Neural cell (in vitro differentiated cells): ENCODE results near the gene LARGE1. TPM values are rescaled to one million over a fixed set of nuclear protein-coding genes. Genes with fewer than 3 reads are reported as not detected.

Experiments
- H2AFZ ChIP-seq: fragments of 200-600, 300-800 bp; sonication (generic), shearing (Covaris generic); 2 replicates; pipeline ENCODE4 v1.6.0; 2014; ENCODE audit warnings: low read depth, mild to moderate bottlenecking, antibody characterized with exemption, low read length, moderate library complexity
- H3F3A ChIP-seq: fragments of 200-600 bp; shearing (Covaris generic); 2 replicates; pipeline ENCODE4 v1.6.1; 2016; ENCODE audit warnings: mild to moderate bottlenecking, moderate library complexity, mixed read lengths, antibody characterized with exemption, low read length; ENCODE audit not compliant: insufficient read depth, poor library complexity, severe bottlenecking
- H3K27ac ChIP-seq: fragments of 200-600, 300-800 bp; sonication (generic), shearing (Covaris generic); 2 replicates; pipeline ENCODE4 v1.5.1; 2014; ENCODE audit warnings: mild to moderate bottlenecking, low read length, moderate library complexity
- H3K27me3 ChIP-seq: fragments of 300-800, 200-600 bp; sonication (generic), shearing (Covaris generic); 2 replicates; pipeline ENCODE4 v1.6.0; 2014; ENCODE audit warnings: mild to moderate bottlenecking, low read depth, low read length, moderate library complexity; ENCODE audit not compliant: insufficient read depth
- H3K36me3 ChIP-seq: fragments of 300-800, 200-600 bp; sonication (generic), shearing (Covaris generic); 2 replicates; pipeline ENCODE4 v1.5.1; 2014; ENCODE audit warnings: mild to moderate bottlenecking, antibody characterized with exemption, low read length, moderate library complexity; ENCODE audit not compliant: insufficient read depth
- H3K4me2 ChIP-seq: fragments of 300-800, 200-600 bp; sonication (generic), shearing (Covaris generic); 2 replicates; pipeline ENCODE4 v1.6.0; 2014; ENCODE audit warnings: mild to moderate bottlenecking, low read length
- H3K4me3 ChIP-seq: fragments of 300-800, 200-600 bp; sonication (generic), shearing (Covaris generic); 2 replicates; pipeline ENCODE4 v1.5.1; 2014; ENCODE audit warnings: mild to moderate bottlenecking, low read length, moderate library complexity
- H3K79me2 ChIP-seq: fragments of 200-600 bp; shearing (Covaris generic); replicated peaks from 2 replicates; pipeline ENCODE4 v1.6.0; 2014; ENCODE audit warnings: mild to moderate bottlenecking, low read length, moderate library complexity; ENCODE audit not compliant: insufficient read depth
- H3K9ac ChIP-seq: fragments of 300-800, 200-600 bp; sonication (generic), shearing (Covaris generic); 2 replicates; pipeline ENCODE4 v1.6.1; 2016; ENCODE audit warnings: mild to moderate bottlenecking, low read length, mixed read lengths
- H3K9me2 ChIP-seq: fragments of 200-600 bp; shearing (Covaris generic); 2 replicates; pipeline ENCODE4 v1.6.1; 2016; ENCODE audit warnings: mild to moderate bottlenecking, low read length, mixed read lengths; ENCODE audit not compliant: insufficient read depth
- H3K9me3 ChIP-seq: fragments of 200-600, 300-800 bp; sonication (generic), shearing (Covaris generic); 2 replicates; pipeline ENCODE4 v1.6.1; 2016; ENCODE audit warnings: mild to moderate bottlenecking, mixed run types, low read length, moderate library complexity, mixed read lengths
- H4K20me1 ChIP-seq: fragments of 200-600 bp; shearing (Covaris generic); 2 replicates; pipeline ENCODE4 v1.6.1; 2016; ENCODE audit warnings: mild to moderate bottlenecking, mixed run types; ENCODE audit not compliant: insufficient read depth
- EP300 ChIP-seq: fragments of 450-650 bp; conservative IDR thresholded peaks from 2 replicates; pipeline ENCODE4 v1.6.1; 2014; ENCODE audit warnings: antibody characterized with exemption, mild to moderate bottlenecking, moderate library complexity; ENCODE audit not compliant: poor library complexity, severe bottlenecking
- EZH2 ChIP-seq: fragments of 200-600, 300-800 bp; shearing (Covaris generic), sonication (generic); IDR thresholded peaks from 2 replicates; pipeline ENCODE4 v1.6.1; 2014; ENCODE audit warnings: antibody characterized with exemption, low read length, borderline replicate concordance, mild to moderate bottlenecking; ENCODE audit not compliant: insufficient read depth, poor library complexity, severe bottlenecking
- MXI1 ChIP-seq: fragments of 450-650 bp; conservative IDR thresholded peaks from 2 replicates; pipeline ENCODE4 v1.6.1; 2014; ENCODE audit warnings: antibody characterized with exemption, mild to moderate bottlenecking; ENCODE audit not compliant: poor library complexity, severe bottlenecking
- POLR2AphosphoS5 ChIP-seq: IDR thresholded peaks from 2 replicates; pipeline ENCODE4 v1.6.1; 2012
- RAD21 ChIP-seq: fragments of 450-650 bp; conservative IDR thresholded peaks from 2 replicates; pipeline ENCODE4 v1.6.1; 2014; ENCODE audit warnings: antibody characterized with exemption, mild to moderate bottlenecking, moderate library complexity
- SMC3 ChIP-seq: fragments of 450-650 bp; conservative IDR thresholded peaks from 2 replicates; pipeline ENCODE4 v1.6.1; 2014; ENCODE audit warnings: antibody characterized with exemption, mild to moderate bottlenecking, moderate library complexity; ENCODE audit not compliant: poor library complexity
- TAF1 ChIP-seq: IDR thresholded peaks from 2 replicates; pipeline ENCODE4 v1.6.1; 2012; ENCODE audit warnings: low read depth
- polyA plus RNA-seq: library from polyadenylated mRNA; depleted of rRNA; stranded (reverse); fragments of >200 nt; gene quantifications from 2 replicates; pipeline ENCODE4 v1.2.3, GENCODE V29; 2014
- TF ChIP-seq, protein P1 (sequence below): fragments of 450-650 bp; IDR thresholded peaks from 2 replicates; pipeline ENCODE4 v1.5.1; 2014; ENCODE audit warnings: antibody characterized with exemption, mild to moderate bottlenecking, moderate library complexity; ENCODE audit not compliant: poor library complexity, severe bottlenecking
- TF ChIP-seq, protein P2 (sequence below): IDR thresholded peaks from 2 replicates; pipeline ENCODE4 v1.6.1; 2012; ENCODE audit warnings: borderline replicate concordance

Gene LARGE1
- polyA plus RNA-seq, 1 donor from 2014 or later, result 27.5 TPM

DNA sequence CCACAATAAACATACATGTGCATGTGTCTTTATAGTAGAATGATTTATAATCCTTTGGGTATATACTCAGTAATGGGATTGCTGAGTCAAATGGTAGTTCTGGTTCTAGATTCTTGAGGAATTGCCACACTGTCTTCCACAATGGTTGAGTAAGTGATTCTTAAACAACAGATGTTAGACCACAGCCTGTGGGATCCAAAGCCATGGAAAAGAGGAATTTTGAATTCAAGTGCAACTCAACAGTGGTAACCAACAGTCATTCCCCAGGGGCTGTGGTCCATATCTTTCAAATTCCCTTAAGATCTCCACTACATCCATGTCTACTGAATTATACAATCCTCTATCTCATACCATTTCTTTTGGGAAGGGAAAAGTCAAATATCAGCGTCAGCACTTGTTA lies 321.5 kb downstream of the LARGE1 start:
- Histone ChIP-seq H3K36me3 (no peaks in the 10 kb centered on the region), H3K27ac (no peak overlapping the region), H4K20me1 (no peaks in the 10 kb centered on the region), H3K79me2 (no peaks in the 10 kb centered on the region), H2AFZ (no peak overlapping the region), H3K27me3 (no peaks in the 10 kb centered on the region), H3K4me2 (no peak overlapping the region), H3K9ac (no peak overlapping the region), H3F3A (no peaks in the 10 kb centered on the region), H3K4me3 (no peak overlapping the region), H3K9me2 (no peaks in the 10 kb centered on the region), H3K9me3 (no peaks in the 10 kb centered on the region)
- TF ChIP-seq, protein P1, sequence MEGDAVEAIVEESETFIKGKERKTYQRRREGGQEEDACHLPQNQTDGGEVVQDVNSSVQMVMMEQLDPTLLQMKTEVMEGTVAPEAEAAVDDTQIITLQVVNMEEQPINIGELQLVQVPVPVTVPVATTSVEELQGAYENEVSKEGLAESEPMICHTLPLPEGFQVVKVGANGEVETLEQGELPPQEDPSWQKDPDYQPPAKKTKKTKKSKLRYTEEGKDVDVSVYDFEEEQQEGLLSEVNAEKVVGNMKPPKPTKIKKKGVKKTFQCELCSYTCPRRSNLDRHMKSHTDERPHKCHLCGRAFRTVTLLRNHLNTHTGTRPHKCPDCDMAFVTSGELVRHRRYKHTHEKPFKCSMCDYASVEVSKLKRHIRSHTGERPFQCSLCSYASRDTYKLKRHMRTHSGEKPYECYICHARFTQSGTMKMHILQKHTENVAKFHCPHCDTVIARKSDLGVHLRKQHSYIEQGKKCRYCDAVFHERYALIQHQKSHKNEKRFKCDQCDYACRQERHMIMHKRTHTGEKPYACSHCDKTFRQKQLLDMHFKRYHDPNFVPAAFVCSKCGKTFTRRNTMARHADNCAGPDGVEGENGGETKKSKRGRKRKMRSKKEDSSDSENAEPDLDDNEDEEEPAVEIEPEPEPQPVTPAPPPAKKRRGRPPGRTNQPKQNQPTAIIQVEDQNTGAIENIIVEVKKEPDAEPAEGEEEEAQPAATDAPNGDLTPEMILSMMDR, result no peak
- TF ChIP-seq EP300 (no peak), SMC3 (no peak), POLR2AphosphoS5 (no peak), TAF1 (no peak), MXI1 (no peak), EZH2 (no peak), RAD21 (no peak)
- TF ChIP-seq, protein P2, sequence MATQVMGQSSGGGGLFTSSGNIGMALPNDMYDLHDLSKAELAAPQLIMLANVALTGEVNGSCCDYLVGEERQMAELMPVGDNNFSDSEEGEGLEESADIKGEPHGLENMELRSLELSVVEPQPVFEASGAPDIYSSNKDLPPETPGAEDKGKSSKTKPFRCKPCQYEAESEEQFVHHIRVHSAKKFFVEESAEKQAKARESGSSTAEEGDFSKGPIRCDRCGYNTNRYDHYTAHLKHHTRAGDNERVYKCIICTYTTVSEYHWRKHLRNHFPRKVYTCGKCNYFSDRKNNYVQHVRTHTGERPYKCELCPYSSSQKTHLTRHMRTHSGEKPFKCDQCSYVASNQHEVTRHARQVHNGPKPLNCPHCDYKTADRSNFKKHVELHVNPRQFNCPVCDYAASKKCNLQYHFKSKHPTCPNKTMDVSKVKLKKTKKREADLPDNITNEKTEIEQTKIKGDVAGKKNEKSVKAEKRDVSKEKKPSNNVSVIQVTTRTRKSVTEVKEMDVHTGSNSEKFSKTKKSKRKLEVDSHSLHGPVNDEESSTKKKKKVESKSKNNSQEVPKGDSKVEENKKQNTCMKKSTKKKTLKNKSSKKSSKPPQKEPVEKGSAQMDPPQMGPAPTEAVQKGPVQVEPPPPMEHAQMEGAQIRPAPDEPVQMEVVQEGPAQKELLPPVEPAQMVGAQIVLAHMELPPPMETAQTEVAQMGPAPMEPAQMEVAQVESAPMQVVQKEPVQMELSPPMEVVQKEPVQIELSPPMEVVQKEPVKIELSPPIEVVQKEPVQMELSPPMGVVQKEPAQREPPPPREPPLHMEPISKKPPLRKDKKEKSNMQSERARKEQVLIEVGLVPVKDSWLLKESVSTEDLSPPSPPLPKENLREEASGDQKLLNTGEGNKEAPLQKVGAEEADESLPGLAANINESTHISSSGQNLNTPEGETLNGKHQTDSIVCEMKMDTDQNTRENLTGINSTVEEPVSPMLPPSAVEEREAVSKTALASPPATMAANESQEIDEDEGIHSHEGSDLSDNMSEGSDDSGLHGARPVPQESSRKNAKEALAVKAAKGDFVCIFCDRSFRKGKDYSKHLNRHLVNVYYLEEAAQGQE, result no peak

DNA sequence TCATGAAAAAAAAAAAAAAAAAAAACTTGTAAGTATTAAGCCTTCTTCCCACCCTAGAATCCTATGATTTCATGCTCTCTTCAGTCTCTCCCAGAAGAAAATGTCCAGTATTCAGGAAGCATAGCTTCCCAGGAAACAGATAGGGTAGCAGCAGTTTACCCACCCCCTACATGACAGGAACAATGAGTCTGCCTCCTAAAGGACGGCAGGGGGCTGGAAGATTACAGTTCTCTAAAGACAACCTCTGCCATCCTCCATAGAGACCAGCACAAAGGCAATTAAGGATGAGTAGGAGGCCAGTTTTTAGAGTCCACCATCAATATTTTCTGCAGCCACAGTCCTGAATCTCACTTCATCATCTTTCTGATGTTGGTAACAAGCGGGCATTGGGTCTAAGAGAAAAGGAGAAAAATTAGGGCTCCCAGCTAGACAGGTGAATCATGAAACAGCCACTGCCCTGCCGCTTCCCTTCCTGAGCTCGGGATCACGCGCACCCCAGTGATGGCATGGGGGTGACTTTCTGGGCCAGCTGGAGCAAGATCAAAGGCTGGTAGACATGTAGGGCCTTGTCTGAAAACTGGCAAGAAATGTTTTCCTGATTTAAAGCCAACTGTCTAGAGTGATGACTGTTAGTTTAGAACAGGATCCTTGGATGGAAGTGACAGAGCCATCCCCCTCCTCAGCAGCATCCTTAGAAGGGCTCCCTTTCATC lies 322.8 kb downstream of the LARGE1 start:
- Histone ChIP-seq H3K79me2 (no peaks in the 10 kb centered on the region), H3K9me3 (no peaks in the 10 kb centered on the region), H3K9me2 (no peaks in the 10 kb centered on the region), H4K20me1 (no peaks in the 10 kb centered on the region), H3K27ac (no peak overlapping the region), H3F3A (no peaks in the 10 kb centered on the region), H3K9ac (no peak overlapping the region), H2AFZ (no peak overlapping the region), H3K36me3 (no peaks in the 10 kb centered on the region), H3K4me3 (no peak overlapping the region), H3K27me3 (no peaks in the 10 kb centered on the region), H3K4me2 (no peak overlapping the region)
- TF ChIP-seq EP300 (no peak), RAD21 (no peak)
- TF ChIP-seq, protein P2, result no peak
